NCI-H1930 (cell line): ENCODE measurements around the gene VPS26C.
"Not testable (repeated sequence)": the region's sequence is repeated elsewhere in the genome, so short reads cannot be mapped to it uniquely, and the experiment has no call there.

Experiments used
- DNase-seq, 2 experiments: peaks; one replicate each; lab custom pipeline; 2025; lab: John Stamatoyannopoulos, UW

VPS26C gene

GRCh38 chr21:37228003-37228400 lies 39.1 kb downstream of the VPS26C start:
- no peak for DNase-seq

- DNase-seq: no peak
Measured at GRCh38 chr21:37227071-37228002, 39.8 kb downstream of the VPS26C start.

- DNase-seq: no peak
Measured at GRCh38 chr21:37226041-37226920, 40.9 kb downstream of the VPS26C start.

- DNase-seq: no peak
Measured at GRCh38 chr21:37224861-37225839, 42.0 kb downstream of the VPS26C start.

GRCh38 chr21:37223804-37224345 lies 43.3 kb downstream of the VPS26C start:
- DNase-seq: no peak

GRCh38 chr21:37222248-37222647 lies 44.9 kb downstream of the VPS26C start:
- not testable (repeated sequence) for DNase-seq

- DNase-seq: peak; percentile 85 to 92
Measured at GRCh38 chr21:37220981-37221664, 46.0 kb downstream of the VPS26C start.

- peak; percentile 48 to 56 for DNase-seq
Measured at GRCh38 chr21:37220433-37220980, 46.6 kb downstream of the VPS26C start.

- DNase-seq: no peak
Measured at GRCh38 chr21:37219761-37220432, 47.2 kb downstream of the VPS26C start.

- DNase-seq: no peak
Measured at GRCh38 chr21:37214952-37215351, 52.2 kb downstream of the VPS26C start.

GRCh38 chr21:37210799-37211198 lies 56.3 kb downstream of the VPS26C start:
- no peak for DNase-seq

- no peak for DNase-seq
Measured at GRCh38 chr21:37210130-37210529, 57.0 kb downstream of the VPS26C start.

- DNase-seq: no peak
Measured at GRCh38 chr21:37208741-37209225, 58.4 kb downstream of the VPS26C start.

- no peak for DNase-seq
Measured at GRCh38 chr21:37208056-37208721, 58.9 kb downstream of the VPS26C start.

- DNase-seq: no peak
Measured at GRCh38 chr21:37207441-37208009, 59.6 kb downstream of the VPS26C start.

- DNase-seq: no peak
Measured at GRCh38 chr21:37206496-37206895, 60.6 kb downstream of the VPS26C start.

GRCh38 chr21:37204580-37204979 lies 62.6 kb downstream of the VPS26C start:
- DNase-seq: no peak

GRCh38 chr21:37202221-37203110 lies 64.7 kb downstream of the VPS26C start:
- no peak for DNase-seq
